SJSA1 (cell line): ENCODE results near the gene SEMA3E. TPM values are rescaled to one million over a fixed set of nuclear protein-coding genes. Genes with fewer than 3 reads are reported as not detected.
"Not testable (repeated sequence)": the region's sequence is repeated elsewhere in the genome, so short reads cannot be mapped to it uniquely, and the experiment has no call there.

Source experiments
- DNase-seq, 2 experiments: peaks; one replicate each; pipeline ENCODE4 v3.0.0-alpha.2; 2015 to 2020; ENCODE audit warnings: low spot score in 2 of 2, low read depth in 1 of 2
- H3K27ac ChIP-seq: fragments of 250-450 bp; sonication (Bioruptor Pico); 2 replicates; pipeline ENCODE4 v1.5.1; 2020; ENCODE audit warnings: mild to moderate bottlenecking, moderate library complexity
- H3K27me3 ChIP-seq: fragments of 250-450 bp; sonication (Bioruptor Pico); replicated peaks from 2 replicates; pipeline ENCODE4 v1.5.1; 2020; ENCODE audit warnings: mild to moderate bottlenecking, moderate library complexity
- H3K36me3 ChIP-seq: fragments of 250-450 bp; sonication (Bioruptor Pico); 2 replicates; pipeline ENCODE4 v1.5.1; 2020; ENCODE audit warnings: mild to moderate bottlenecking
- H3K4me1 ChIP-seq: fragments of 250-450 bp; sonication (Bioruptor Pico); replicated peaks from 2 replicates; pipeline ENCODE4 v1.6.1; 2021; ENCODE audit warnings: mild to moderate bottlenecking
- H3K4me3 ChIP-seq: fragments of 250-450 bp; sonication (Bioruptor Pico); 2 replicates; pipeline ENCODE4 v1.5.1; 2020; ENCODE audit warnings: mild to moderate bottlenecking
- H3K9me3 ChIP-seq: fragments of 250-450 bp; sonication (Bioruptor Pico); replicated peaks from 2 replicates; pipeline ENCODE4 v1.5.1; 2020; ENCODE audit warnings: mild to moderate bottlenecking
- total RNA-seq: library from RNA; depleted of rRNA; stranded (reverse); fragments of >200 nt; shearing (Covaris generic); gene quantifications from 2 replicates; pipeline ENCODE4 v1.2.3, GENCODE V29; 2014

Gene SEMA3E
- total RNA-seq, 1 experiment from 2014 or later, result 0.18 TPM

- Histone ChIP-seq H3K9me3 (no peaks in the 10 kb centered on the region), H3K4me3 (no peak overlapping the region), H3K36me3 (no peaks in the 10 kb centered on the region), H3K27ac (no peak overlapping the region), H3K4me1 (no peaks in the 10 kb centered on the region), H3K27me3 (no peaks in the 10 kb centered on the region; the same call in 1 of the 2 replicates)
- no peak for DNase-seq
Measured at GRCh38 chr7:83478616-83479015, 170.3 kb downstream of the SEMA3E start.

DNA sequence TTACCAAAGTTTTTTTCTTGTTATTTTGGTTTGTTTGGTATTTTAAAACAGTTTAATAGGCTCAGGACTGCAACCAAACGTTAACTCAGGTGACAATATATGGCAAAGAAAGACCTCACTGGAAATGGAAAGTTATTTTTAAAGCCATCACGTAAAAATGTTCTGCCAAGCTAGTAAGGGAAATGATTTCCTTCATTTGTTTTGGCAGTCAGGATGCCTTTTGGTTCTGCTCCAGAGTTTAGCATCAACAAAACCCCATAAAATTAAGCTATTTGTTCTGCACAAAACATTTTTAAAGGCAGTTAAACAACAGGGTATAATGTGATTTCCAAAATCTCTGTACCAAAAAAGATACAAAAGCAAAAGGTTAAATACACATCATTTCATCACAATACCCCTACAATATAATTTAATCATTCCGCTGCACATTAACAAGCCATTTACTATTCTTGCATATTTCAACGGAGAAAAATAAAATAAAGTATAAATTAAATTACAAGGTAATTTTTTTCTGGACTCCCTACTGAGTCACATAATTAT is 172.4 kb downstream of the SEMA3E start:
- Histone ChIP-seq H3K4me1 (no peaks in the 10 kb centered on the region), H3K4me3 (no peak overlapping the region), H3K27me3 (no peaks in the 10 kb centered on the region; the same call in 1 of the 2 replicates), H3K36me3 (no peaks in the 10 kb centered on the region), H3K27ac (no peak overlapping the region), H3K9me3 (no peaks in the 10 kb centered on the region)
- DNase-seq, result no peak

- no peak overlapping the region for H3K27ac ChIP-seq
- no peaks in the 10 kb centered on the region for H3K9me3 ChIP-seq
- H3K27me3 ChIP-seq, result no peaks in the 10 kb centered on the region; the same call in 1 of the 2 replicates
- H3K36me3 ChIP-seq, result no peaks in the 10 kb centered on the region
- no peak overlapping the region for H3K4me3 ChIP-seq
- DNase-seq, result no peak
- no peaks in the 10 kb centered on the region for H3K4me1 ChIP-seq
Measured at GRCh38 chr7:83475420-83475819, 173.5 kb downstream of the SEMA3E start.

DNA sequence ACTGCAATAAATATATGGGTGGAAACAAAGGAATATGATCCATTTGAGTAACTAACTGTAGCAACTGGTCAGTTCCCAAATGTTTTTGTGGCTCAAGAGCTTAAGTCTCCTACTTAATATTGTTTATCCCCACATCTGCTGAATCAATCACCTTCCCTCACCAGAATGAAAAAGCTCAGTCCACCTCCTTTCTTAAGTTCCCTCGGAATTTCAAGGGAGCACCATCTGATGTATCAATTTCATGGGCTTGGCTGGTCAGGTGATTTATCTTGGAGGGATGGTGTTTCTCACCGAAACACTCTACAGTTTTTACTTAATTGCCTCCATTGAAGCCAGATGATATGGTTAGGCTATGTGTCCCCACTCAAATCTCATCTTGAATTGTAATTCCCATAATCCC is 176.6 kb downstream of the SEMA3E start:
- DNase-seq, result no peak
- no peaks in the 10 kb centered on the region; the same call in 1 of the 2 replicates for H3K27me3 ChIP-seq
- no peak overlapping the region for H3K4me3 ChIP-seq

DNA sequence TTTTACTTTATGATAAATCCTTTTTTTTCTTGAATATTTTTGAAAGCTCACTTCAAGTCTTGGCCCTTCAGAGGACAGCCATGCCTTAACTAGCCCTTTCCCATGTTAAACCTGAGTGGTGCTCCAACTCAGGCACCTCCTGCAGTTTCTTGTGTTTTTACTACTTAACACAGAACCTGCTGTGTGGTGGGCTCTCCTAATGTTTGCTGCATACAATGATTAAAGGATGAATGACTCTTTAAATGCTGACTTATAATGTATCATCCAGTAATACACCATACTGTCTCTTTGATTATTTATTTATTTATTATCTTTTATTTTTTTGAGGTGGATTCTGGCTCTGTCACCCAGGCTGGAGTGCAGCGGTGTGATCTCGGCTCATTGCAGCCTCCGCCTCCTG is 179.4 kb downstream of the SEMA3E start:
- peaks cover 6% of the 10 kb centered on the region for H3K4me1 ChIP-seq
- no peak for DNase-seq
- H3K27ac ChIP-seq, result peak overlapping the region; percentile 72
- no peaks in the 10 kb centered on the region for H3K36me3 ChIP-seq
- H3K27me3 ChIP-seq, result no peaks in the 10 kb centered on the region
- no peaks in the 10 kb centered on the region for H3K9me3 ChIP-seq
- H3K4me3 ChIP-seq, result no peak overlapping the region

More for the DNA sequence above, 176.6 kb downstream of the SEMA3E start:
- H3K27ac ChIP-seq, result no peak overlapping the region
- H3K4me1 ChIP-seq, result peaks cover 6% of the 10 kb centered on the region
- H3K36me3 ChIP-seq, result no peaks in the 10 kb centered on the region
- no peaks in the 10 kb centered on the region for H3K9me3 ChIP-seq

DNA sequence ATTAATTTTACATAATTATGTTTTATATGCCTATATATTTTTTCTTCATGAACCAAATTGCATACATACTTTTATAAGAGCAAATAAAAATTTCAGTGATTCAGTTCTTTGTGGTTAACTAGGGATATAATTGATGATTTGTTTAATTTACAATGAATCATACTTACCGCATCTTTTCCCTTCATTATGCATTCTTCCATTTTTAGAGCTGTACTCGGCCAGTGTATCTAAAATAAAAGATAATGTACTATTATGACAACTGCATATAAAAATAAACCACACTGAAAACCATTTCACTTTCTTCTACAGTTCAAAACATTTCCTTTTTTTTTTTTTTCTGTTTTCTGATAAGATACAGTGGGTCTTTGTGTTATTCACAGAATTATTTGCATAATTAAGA is 179.9 kb downstream of the SEMA3E start:
- Histone ChIP-seq H3K4me3 (no peak overlapping the region), H3K9me3 (no peaks in the 10 kb centered on the region), H3K27me3 (no peaks in the 10 kb centered on the region), H3K4me1 (peaks cover 6% of the 10 kb centered on the region), H3K36me3 (no peaks in the 10 kb centered on the region), H3K27ac (peak overlapping the region; percentile 72)
- DNase-seq, result peak in 1 of 2 experiments; percentile 57

- Histone ChIP-seq H3K4me1 (peaks cover 6% of the 10 kb centered on the region), H3K9me3 (no peaks in the 10 kb centered on the region), H3K27ac (peak overlapping the region; percentile 72), H3K36me3 (no peaks in the 10 kb centered on the region), H3K4me3 (no peak overlapping the region), H3K27me3 (no peaks in the 10 kb centered on the region)
- peak; percentile 95 to 96 for DNase-seq
Measured at GRCh38 chr7:83468251-83468739, 180.6 kb downstream of the SEMA3E start.

DNA sequence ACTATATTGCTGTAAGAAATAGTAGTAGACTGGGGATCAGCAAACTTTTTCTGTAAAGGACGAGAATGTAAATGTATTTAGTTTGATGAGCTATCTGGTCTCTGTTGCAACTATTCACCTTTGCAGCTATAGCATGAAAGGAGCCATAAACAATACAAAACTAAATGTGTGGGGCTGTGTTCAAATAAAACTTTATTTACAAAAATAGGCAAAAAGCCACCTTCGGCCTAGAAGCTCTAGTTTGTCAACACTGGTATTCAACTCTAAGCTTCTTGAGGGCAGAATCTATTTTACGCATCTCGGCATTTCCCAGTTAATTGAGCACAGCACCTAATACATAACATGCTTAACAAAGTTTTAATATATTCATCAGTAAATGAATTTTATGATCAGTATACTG is 181.4 kb downstream of the SEMA3E start:
- Histone ChIP-seq H3K27me3 (no peaks in the 10 kb centered on the region), H3K36me3 (no peaks in the 10 kb centered on the region), H3K27ac (no peak overlapping the region), H3K4me1 (peaks cover 6% of the 10 kb centered on the region), H3K4me3 (no peak overlapping the region), H3K9me3 (no peaks in the 10 kb centered on the region)
- DNase-seq, result no peak

- no peaks in the 10 kb centered on the region for H3K27me3 ChIP-seq
- peaks cover 6% of the 10 kb centered on the region for H3K4me1 ChIP-seq
- no peak for DNase-seq
- H3K9me3 ChIP-seq, result no peaks in the 10 kb centered on the region
- H3K4me3 ChIP-seq, result no peak overlapping the region
- H3K27ac ChIP-seq, result no peak overlapping the region
- H3K36me3 ChIP-seq, result no peaks in the 10 kb centered on the region
Measured at GRCh38 chr7:83466956-83467355, 182.0 kb downstream of the SEMA3E start.

DNA sequence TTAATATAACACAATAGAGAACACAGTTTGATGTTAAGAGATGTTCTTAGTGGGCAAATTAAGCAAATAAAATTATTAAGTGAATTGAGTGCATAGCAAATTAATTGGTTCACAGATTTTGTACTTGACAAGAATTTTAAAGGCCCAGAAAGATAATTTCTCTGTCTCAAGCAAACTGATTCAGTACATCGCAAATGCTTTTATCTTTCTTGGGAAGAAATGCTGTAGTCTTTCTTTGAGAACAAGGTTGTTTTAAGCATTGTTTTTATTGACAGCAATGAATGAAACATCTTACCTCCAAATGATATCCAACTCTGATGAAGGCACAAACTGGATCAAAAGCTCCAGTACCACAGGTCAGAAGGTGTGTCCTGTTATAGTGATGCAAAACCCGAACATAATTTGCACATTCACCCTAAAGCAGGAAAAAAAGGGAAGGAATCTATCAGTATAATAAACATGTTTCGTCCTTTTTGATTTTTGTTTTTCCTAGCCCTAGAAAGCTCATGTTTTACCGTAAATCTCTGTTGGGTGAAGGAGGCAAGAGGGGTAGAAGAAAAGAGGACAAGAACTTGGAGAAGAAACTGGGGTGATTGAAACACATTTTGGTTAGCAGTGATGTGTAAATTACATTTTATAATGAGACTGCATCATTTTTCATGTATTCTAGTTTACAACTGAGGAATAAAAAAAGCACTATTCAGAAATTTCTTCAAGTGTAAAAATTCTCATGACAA is 182.6 kb downstream of the SEMA3E start:
- Histone ChIP-seq H3K4me1 (peaks cover 6% of the 10 kb centered on the region), H3K27me3 (no peaks in the 10 kb centered on the region), H3K27ac (no peak overlapping the region), H3K4me3 (no peak overlapping the region), H3K36me3 (no peaks in the 10 kb centered on the region), H3K9me3 (no peaks in the 10 kb centered on the region)
- DNase-seq, result no peak

DNA sequence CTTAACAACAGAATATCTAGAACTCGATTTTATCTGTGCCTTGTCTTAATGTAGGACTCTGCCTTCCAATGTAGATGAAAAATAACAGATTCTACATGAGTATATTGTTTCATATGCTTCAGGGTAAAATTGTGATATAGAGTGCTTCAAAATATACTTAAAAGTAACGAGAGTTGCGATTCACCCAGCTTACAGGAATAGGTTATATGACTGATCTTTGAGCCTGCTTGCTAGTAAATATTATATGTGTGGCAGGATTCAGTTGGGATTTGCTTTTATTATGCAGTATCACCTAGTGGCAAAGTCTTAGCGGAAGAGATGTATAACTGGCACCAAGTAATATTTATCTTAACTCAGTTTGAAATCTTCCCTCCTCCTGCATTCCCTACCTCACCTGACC is 183.3 kb downstream of the SEMA3E start:
- no peaks in the 10 kb centered on the region for H3K36me3 ChIP-seq

GRCh38 chr7:83461820-83462219 is 187.1 kb downstream of the SEMA3E start:
- not testable (repeated sequence) for H3K27ac ChIP-seq, H3K4me3 ChIP-seq, DNase-seq, H3K36me3 ChIP-seq, H3K27me3 ChIP-seq, H3K4me1 ChIP-seq, H3K9me3 ChIP-seq

More for the DNA sequence above, 183.3 kb downstream of the SEMA3E start:
- Histone ChIP-seq H3K27me3 (no peaks in the 10 kb centered on the region), H3K4me3 (no peak overlapping the region), H3K9me3 (no peaks in the 10 kb centered on the region), H3K27ac (no peak overlapping the region), H3K4me1 (peaks cover 6% of the 10 kb centered on the region)
- DNase-seq, result no peak

DNA sequence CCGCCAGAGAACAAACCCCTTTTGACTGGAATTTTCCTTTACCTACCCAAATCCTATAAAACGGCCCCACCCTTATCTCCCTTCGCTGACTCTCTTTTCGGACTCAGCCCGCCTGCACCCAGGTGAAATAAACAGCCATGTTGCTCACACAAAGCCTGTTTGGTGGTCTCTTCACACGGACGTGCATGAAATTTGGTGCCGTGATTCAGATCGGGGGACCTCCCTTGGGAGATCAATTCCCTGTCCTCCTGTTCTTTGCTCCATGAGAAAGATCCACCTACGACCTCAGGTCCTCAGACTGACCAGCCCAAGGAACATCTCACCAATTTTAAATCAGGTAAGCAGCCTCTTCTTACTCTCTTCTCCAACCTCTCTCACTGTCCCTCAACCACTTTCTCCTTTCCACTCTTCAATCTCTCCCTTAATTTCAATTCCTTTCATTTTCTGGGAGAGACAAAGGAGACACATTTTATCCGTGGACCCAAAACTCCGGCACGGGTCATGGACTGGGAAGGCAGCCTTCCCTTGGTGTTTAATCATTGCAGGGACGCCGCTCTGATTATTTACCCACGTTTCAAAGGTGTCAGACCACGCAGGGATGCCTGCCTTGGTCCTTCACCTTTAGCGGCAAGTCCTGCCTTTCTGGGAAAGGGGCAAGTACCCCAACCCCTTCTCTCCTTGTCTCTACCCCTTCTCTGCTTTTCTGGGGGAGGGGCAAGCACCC is 188.8 kb downstream of the SEMA3E start:
- not testable (repeated sequence) for H3K9me3 ChIP-seq, H3K27ac ChIP-seq, DNase-seq, H3K27me3 ChIP-seq, H3K4me1 ChIP-seq, H3K4me3 ChIP-seq, H3K36me3 ChIP-seq
